Panc1 (cell line): ENCODE measurements around the gene DNER.

Source experiments
- POLR2AphosphoS5 ChIP-seq: IDR thresholded peaks from 2 replicates; pipeline ENCODE4 v1.6.1; 2012; ENCODE audit warnings: mild to moderate bottlenecking, low read depth, low read length, moderate library complexity
- SIN3A ChIP-seq: IDR thresholded peaks from 2 replicates; pipeline ENCODE4 v1.6.1; 2012; ENCODE audit warnings: low read depth, mild to moderate bottlenecking, low read length, moderate library complexity, borderline replicate concordance; ENCODE audit not compliant: insufficient read depth
- TF ChIP-seq, protein P1 (sequence below): fragments of 450-650 bp; IDR thresholded peaks from 2 replicates; pipeline ENCODE4 v1.5.1; 2017; ENCODE audit warnings: mild to moderate bottlenecking
- TF ChIP-seq, protein P2 (sequence below), 2 experiments: IDR thresholded peaks; 2 replicates each; pipeline ENCODE4 v1.6.1; 2011 to 2012; ENCODE audit warnings: low read depth in 2 of 2, control low read depth in 1 of 2, low read length in 1 of 2, mild to moderate bottlenecking in 1 of 2, moderate library complexity in 1 of 2; ENCODE audit not compliant: insufficient read depth in 1 of 2

DNA sequence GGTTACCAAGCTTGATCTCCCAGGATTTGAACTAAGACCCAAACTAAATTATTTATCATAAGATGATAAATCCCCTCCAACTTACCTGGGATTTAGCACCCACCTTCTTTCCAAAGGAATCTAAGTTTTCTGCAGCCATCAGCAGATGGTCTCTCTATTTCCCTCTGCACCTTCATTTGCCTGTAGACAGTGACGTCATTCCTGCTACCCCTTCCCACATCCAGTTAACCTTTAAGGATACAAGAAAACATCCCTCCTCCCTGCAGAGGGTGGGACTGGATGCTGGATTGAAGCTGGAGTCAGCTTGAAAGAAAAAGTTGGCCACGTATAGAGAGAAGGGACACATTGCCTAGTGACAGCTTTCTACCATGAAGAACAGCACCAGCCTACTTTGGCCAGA, 3.7 kb upstream of the DNER start:
- TF ChIP-seq, protein P1, sequence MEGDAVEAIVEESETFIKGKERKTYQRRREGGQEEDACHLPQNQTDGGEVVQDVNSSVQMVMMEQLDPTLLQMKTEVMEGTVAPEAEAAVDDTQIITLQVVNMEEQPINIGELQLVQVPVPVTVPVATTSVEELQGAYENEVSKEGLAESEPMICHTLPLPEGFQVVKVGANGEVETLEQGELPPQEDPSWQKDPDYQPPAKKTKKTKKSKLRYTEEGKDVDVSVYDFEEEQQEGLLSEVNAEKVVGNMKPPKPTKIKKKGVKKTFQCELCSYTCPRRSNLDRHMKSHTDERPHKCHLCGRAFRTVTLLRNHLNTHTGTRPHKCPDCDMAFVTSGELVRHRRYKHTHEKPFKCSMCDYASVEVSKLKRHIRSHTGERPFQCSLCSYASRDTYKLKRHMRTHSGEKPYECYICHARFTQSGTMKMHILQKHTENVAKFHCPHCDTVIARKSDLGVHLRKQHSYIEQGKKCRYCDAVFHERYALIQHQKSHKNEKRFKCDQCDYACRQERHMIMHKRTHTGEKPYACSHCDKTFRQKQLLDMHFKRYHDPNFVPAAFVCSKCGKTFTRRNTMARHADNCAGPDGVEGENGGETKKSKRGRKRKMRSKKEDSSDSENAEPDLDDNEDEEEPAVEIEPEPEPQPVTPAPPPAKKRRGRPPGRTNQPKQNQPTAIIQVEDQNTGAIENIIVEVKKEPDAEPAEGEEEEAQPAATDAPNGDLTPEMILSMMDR: no peak
- TF ChIP-seq POLR2AphosphoS5: no peak
- TF ChIP-seq, protein P2, sequence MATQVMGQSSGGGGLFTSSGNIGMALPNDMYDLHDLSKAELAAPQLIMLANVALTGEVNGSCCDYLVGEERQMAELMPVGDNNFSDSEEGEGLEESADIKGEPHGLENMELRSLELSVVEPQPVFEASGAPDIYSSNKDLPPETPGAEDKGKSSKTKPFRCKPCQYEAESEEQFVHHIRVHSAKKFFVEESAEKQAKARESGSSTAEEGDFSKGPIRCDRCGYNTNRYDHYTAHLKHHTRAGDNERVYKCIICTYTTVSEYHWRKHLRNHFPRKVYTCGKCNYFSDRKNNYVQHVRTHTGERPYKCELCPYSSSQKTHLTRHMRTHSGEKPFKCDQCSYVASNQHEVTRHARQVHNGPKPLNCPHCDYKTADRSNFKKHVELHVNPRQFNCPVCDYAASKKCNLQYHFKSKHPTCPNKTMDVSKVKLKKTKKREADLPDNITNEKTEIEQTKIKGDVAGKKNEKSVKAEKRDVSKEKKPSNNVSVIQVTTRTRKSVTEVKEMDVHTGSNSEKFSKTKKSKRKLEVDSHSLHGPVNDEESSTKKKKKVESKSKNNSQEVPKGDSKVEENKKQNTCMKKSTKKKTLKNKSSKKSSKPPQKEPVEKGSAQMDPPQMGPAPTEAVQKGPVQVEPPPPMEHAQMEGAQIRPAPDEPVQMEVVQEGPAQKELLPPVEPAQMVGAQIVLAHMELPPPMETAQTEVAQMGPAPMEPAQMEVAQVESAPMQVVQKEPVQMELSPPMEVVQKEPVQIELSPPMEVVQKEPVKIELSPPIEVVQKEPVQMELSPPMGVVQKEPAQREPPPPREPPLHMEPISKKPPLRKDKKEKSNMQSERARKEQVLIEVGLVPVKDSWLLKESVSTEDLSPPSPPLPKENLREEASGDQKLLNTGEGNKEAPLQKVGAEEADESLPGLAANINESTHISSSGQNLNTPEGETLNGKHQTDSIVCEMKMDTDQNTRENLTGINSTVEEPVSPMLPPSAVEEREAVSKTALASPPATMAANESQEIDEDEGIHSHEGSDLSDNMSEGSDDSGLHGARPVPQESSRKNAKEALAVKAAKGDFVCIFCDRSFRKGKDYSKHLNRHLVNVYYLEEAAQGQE (IDR thresholded peaks at IDR 0.05; ENCODE audit: insufficient read depth in 1 of 2, low read depth in 2 of 2, low read length in 1 of 2): no peak
- TF ChIP-seq SIN3A: no peak
